SU-DHL-6 (cell line): ENCODE measurements around the gene HLA-DMB.
"Not testable (repeated sequence)": the region's sequence is repeated elsewhere in the genome, so short reads cannot be mapped to it uniquely, and the experiment has no call there.

ENCODE experiments used
- H2AFZ ChIP-seq: fragments of 200-600 bp; sonication (generic); 2 replicates; pipeline ENCODE4 v1.6.1; 2014; ENCODE audit warnings: low read depth, mild to moderate bottlenecking, moderate library complexity, mixed read lengths, antibody characterized with exemption, low read length; ENCODE audit not compliant: severe bottlenecking
- H3F3A ChIP-seq: fragments of 200-600 bp; shearing (Covaris generic); 2 replicates; pipeline ENCODE4 v1.6.0; 2016; ENCODE audit warnings: antibody characterized with exemption, mild to moderate bottlenecking; ENCODE audit not compliant: insufficient read depth
- H3K27ac ChIP-seq: fragments of 200-600 bp; sonication (generic); 2 replicates; pipeline ENCODE4 v1.5.1; 2016; ENCODE audit warnings: low read depth, mild to moderate bottlenecking, low read length, moderate library complexity, mixed read lengths
- H3K27me3 ChIP-seq: fragments of 200-600 bp; sonication (generic), shearing (Covaris generic); 2 replicates; pipeline ENCODE4 v1.6.0; 2014; ENCODE audit warnings: mild to moderate bottlenecking, low read length
- H3K36me3 ChIP-seq: fragments of 200-600 bp; sonication (generic); 2 replicates; pipeline ENCODE4 v1.6.1; 2014; ENCODE audit warnings: mild to moderate bottlenecking, low read length, mixed read lengths
- H3K4me2 ChIP-seq: fragments of 300-600, 200-600 bp; shearing (Covaris generic), sonication (generic); 2 replicates; pipeline ENCODE4 v1.6.0; 2014; ENCODE audit warnings: low read length, low read depth, mild to moderate bottlenecking; ENCODE audit not compliant: poor library complexity, severe bottlenecking
- H3K4me3 ChIP-seq: fragments of 200-600 bp; sonication (generic); 2 replicates; pipeline ENCODE4 v1.5.1; 2014; ENCODE audit warnings: antibody characterized with exemption, low read length, mild to moderate bottlenecking, mixed read lengths; ENCODE audit not compliant: insufficient read depth, poor library complexity, severe bottlenecking
- H3K79me2 ChIP-seq: fragments of 200-600 bp; sonication (generic); 2 replicates; pipeline ENCODE4 v1.6.1; 2014; ENCODE audit warnings: mild to moderate bottlenecking, low read length, moderate library complexity; ENCODE audit not compliant: insufficient read depth
- H3K9ac ChIP-seq: fragments of 200-600 bp; sonication (generic); 2 replicates; pipeline ENCODE4 v1.7.0; 2014; ENCODE audit warnings: mild to moderate bottlenecking, low read length
- H3K9me2 ChIP-seq: fragments of 200-600 bp; sonication (generic); replicated peaks from 2 replicates; pipeline ENCODE4 v1.6.1; 2014; ENCODE audit warnings: low read length; ENCODE audit not compliant: insufficient read depth
- H3K9me3 ChIP-seq: fragments of 200-600 bp; sonication (generic); 2 replicates; pipeline ENCODE4 v1.6.1; 2014; ENCODE audit warnings: low read length, mixed read lengths; ENCODE audit not compliant: insufficient read depth
- H4K20me1 ChIP-seq: fragments of 200-600 bp; sonication (generic); 2 replicates; pipeline ENCODE4 v1.6.1; 2014; ENCODE audit warnings: low read depth, mild to moderate bottlenecking, antibody characterized with exemption, low read length, moderate library complexity, mixed read lengths
- CTCF ChIP-seq: fragments of 200-600 bp; sonication (generic); IDR thresholded peaks from one replicate; pipeline ENCODE4 v1.5.1; 2017; ENCODE audit warnings: antibody characterized with exemption, mild to moderate bottlenecking, low read length, moderate library complexity; ENCODE audit not compliant: insufficient read depth, poor library complexity, severe bottlenecking
- EZH2phosphoT487 ChIP-seq: fragments of 200-600 bp; sonication (generic), shearing (Covaris generic); conservative IDR thresholded peaks from 2 replicates; pipeline ENCODE4 v1.6.1; 2018; ENCODE audit warnings: mild to moderate bottlenecking, antibody characterized with exemption, low read length, moderate library complexity, mixed read lengths

Gene HLA-DMB

GRCh38 chr6:32945108-32945760 is 4.4 kb upstream of the HLA-DMB start:
- H3K4me3 ChIP-seq: peak overlapping the region; percentile 40
- no peaks in the 10 kb centered on the region for H3K9me3 ChIP-seq
- peaks cover 7% of the 10 kb centered on the region; the same call in 1 of the 2 replicates for H3K36me3 ChIP-seq
- TF ChIP-seq EZH2phosphoT487 (no peak), CTCF (no peak)
- no peaks in the 10 kb centered on the region for H3K9me2 ChIP-seq
- peaks cover 38% of the 10 kb centered on the region for H3K79me2 ChIP-seq
- peak overlapping the region; percentile 63 for H3K9ac ChIP-seq
- peak overlapping the region; percentile 97 for H3K27ac ChIP-seq
- no peaks in the 10 kb centered on the region for H3K27me3 ChIP-seq
- no peak overlapping the region for H2AFZ ChIP-seq
- H3K4me2 ChIP-seq: peak overlapping the region; percentile 72
- H3F3A ChIP-seq: peaks cover 84% of the 10 kb centered on the region
- no peaks in the 10 kb centered on the region for H4K20me1 ChIP-seq

- peaks cover 80% of the 10 kb centered on the region for H3F3A ChIP-seq
Measured at GRCh38 chr6:32943864-32944649, 3.2 kb upstream of the HLA-DMB start.

GRCh38 chr6:32942555-32943123 is 1.8 kb upstream of the HLA-DMB start:
- Histone ChIP-seq H3K36me3 (peaks cover 17% of the 10 kb centered on the region), H3F3A (peaks cover 80% of the 10 kb centered on the region), H3K4me2 (peak overlapping the region; percentile 72), H3K4me3 (peak overlapping the region; percentile 46), H3K9ac (peak overlapping the region; percentile 63), H3K79me2 (peaks cover 44% of the 10 kb centered on the region), H3K27ac (peak overlapping the region; percentile 97)
- not testable (repeated sequence) for H2AFZ ChIP-seq, H3K27me3 ChIP-seq, H3K9me3 ChIP-seq, H4K20me1 ChIP-seq, H3K9me2 ChIP-seq

More at GRCh38 chr6:32943864-32944649, 3.2 kb upstream of the HLA-DMB start:
- Histone ChIP-seq H3K27ac (peak overlapping the region; percentile 97), H3K36me3 (peaks cover 7% of the 10 kb centered on the region; the same call in 1 of the 2 replicates), H3K79me2 (peaks cover 38% of the 10 kb centered on the region), H4K20me1 (no peaks in the 10 kb centered on the region), H3K27me3 (no peaks in the 10 kb centered on the region), H3K9me3 (no peaks in the 10 kb centered on the region), H2AFZ (no peak overlapping the region), H3K9ac (peak overlapping the region; percentile 63), H3K4me2 (peak overlapping the region; percentile 72), H3K4me3 (peak overlapping the region; percentile 46), H3K9me2 (no peaks in the 10 kb centered on the region)
- no peak for TF ChIP-seq EZH2phosphoT487
- TF ChIP-seq CTCF: no peak
